H1 (cell line): ENCODE data around the gene RAPGEF5. TPM values are rescaled to one million over a fixed set of nuclear protein-coding genes. Genes with fewer than 3 reads are reported as not detected.

Experiments used
- ATF2 ChIP-seq: IDR thresholded peaks from 2 replicates; pipeline ENCODE4 v1.6.1; 2012; ENCODE audit warnings: low read length, inconsistent platforms
- BACH1 ChIP-seq: IDR thresholded peaks from 2 replicates; pipeline ENCODE4 v1.6.1; 2012; ENCODE audit warnings: low read length, improper control_type of control experiment
- BRCA1 ChIP-seq: IDR thresholded peaks from 2 replicates; pipeline ENCODE4 v1.6.1; 2012; ENCODE audit warnings: low read depth, low read length, improper control_type of control experiment
- CTBP2 ChIP-seq: IDR thresholded peaks from 2 replicates; pipeline ENCODE4 v1.7.0; 2011; ENCODE audit warnings: borderline replicate concordance, mild to moderate bottlenecking, moderate library complexity, mixed read lengths, low read length; ENCODE audit not compliant: insufficient read depth, insufficient read length
- NANOG ChIP-seq: IDR thresholded peaks from 2 replicates; pipeline ENCODE4 v1.6.1; 2011; ENCODE audit warnings: low read length, low read depth, mild to moderate bottlenecking, inconsistent platforms; ENCODE audit not compliant: insufficient read depth, poor library complexity, severe bottlenecking
- TAF1 ChIP-seq: IDR thresholded peaks from 2 replicates; pipeline ENCODE4 v1.6.1; 2011; ENCODE audit warnings: mild to moderate bottlenecking, low read depth, low read length
- YY1 ChIP-seq: IDR thresholded peaks from 2 replicates; pipeline ENCODE4 v1.6.1; 2011; ENCODE audit warnings: low read depth, mild to moderate bottlenecking, low read length
- ZNF274 ChIP-seq: IDR thresholded peaks from 2 replicates; pipeline ENCODE4 v1.7.0; 2012; ENCODE audit warnings: low read length, borderline replicate concordance; ENCODE audit errors: extremely low read depth
- polyA plus RNA-seq, 7 experiments: library from polyadenylated mRNA; depleted of rRNA in 3 of 7; stranded (reverse) in 5 of 7; unstranded in 2 of 7; fragments of >200 nt in 5 of 7; fragments of 200-250 nt in 2 of 7; gene quantifications; 1 replicate in 5 of 7; 2 replicates in 1 of 7; 4 replicates in 1 of 7; pipeline versions ENCODE4 v1.2.1 to v1.2.3, GENCODE V29; 2011 to 2013; ENCODE audit warnings: missing spikeins in 2 of 7, mixed read lengths in 2 of 7
- total RNA-seq: library from RNA; stranded (reverse); fragmentation: NEBNext Ultra II Directional; extraction: Animal tissue kit (Norgen Biotek cat#: 25700); gene quantifications from 2 replicates; pipeline ENCODE4 v1.2.1, GENCODE V29; 2021

Gene RAPGEF5
- total and polyA plus RNA-seq, 2 of the 8 experiments (the other 6 are each of a cell fraction or from before 2014, with no cell fraction given) = 4.4 to 22.9 TPM

GRCh38 chr7:22184549-22185199 lies 172.3 kb downstream of the RAPGEF5 start (continued):
- TF ChIP-seq BACH1 (no peak), CTBP2 (no peak), BRCA1 (no peak), TAF1 (no peak), ZNF274 (no peak), NANOG (peak; percentile 96), YY1 (peak; percentile 74), ATF2 (peak; percentile 75; the same call in 1 of the 2 replicates)
- TF ChIP-seq, all 59 proteins: peak for 6
